SK-N-SH treated with all-trans-retinoic acid at 6 μM for 48 hours (cell line): ENCODE results near the gene OR2L13.

Experiments used
- BACH2 ChIP-seq: fragments of 250-450 bp; sonication (Bioruptor Pico); IDR thresholded peaks from 2 replicates; pipeline ENCODE4 v1.9.0; 2021; ENCODE audit warnings: mild to moderate bottlenecking, borderline replicate concordance
- OSR1 ChIP-seq: fragments of 250-450 bp; sonication (Bioruptor Pico); IDR thresholded peaks from 2 replicates; pipeline ENCODE4 v1.8.0; 2022; ENCODE audit warnings: moderate library complexity, mild to moderate bottlenecking, inconsistent platforms
- PPARA ChIP-seq: fragments of 250-450 bp; sonication (Bioruptor Pico); IDR thresholded peaks from 2 replicates; pipeline ENCODE4 v1.5.0; 2020; ENCODE audit warnings: mild to moderate bottlenecking, borderline replicate concordance
- SNAI2 ChIP-seq: fragments of 250-450 bp; sonication (Bioruptor Pico); IDR thresholded peaks from 2 replicates; pipeline ENCODE4 v1.5.0; 2020; ENCODE audit warnings: mild to moderate bottlenecking, moderate library complexity
- ZFP30 ChIP-seq: fragments of 450-650 bp; formaldehyde crosslinking; IDR thresholded peaks from 2 replicates; pipeline ENCODE4 v1.5.0; 2022; ENCODE audit warnings: mild to moderate bottlenecking, moderate library complexity
- ZNF70 ChIP-seq: fragments of 450-650 bp; formaldehyde crosslinking; IDR thresholded peaks from 2 replicates; pipeline ENCODE4 v1.5.0; 2020; ENCODE audit warnings: mild to moderate bottlenecking, moderate library complexity
- ZNF8 ChIP-seq: fragments of 450-650 bp; formaldehyde crosslinking; IDR thresholded peaks from 2 replicates; pipeline ENCODE4 v1.5.0; 2020; ENCODE audit warnings: mild to moderate bottlenecking, moderate library complexity
- TF ChIP-seq, protein P1 (sequence below): fragments of 250-450 bp; sonication (Bioruptor Pico); IDR thresholded peaks from 2 replicates; pipeline ENCODE4 v1.5.0; 2020; ENCODE audit warnings: mild to moderate bottlenecking, moderate library complexity
- TF ChIP-seq, protein P2 (sequence below): fragments of 250-450 bp; sonication (Bioruptor Pico); IDR thresholded peaks from 2 replicates; pipeline ENCODE4 v1.8.0; 2020; ENCODE audit warnings: mild to moderate bottlenecking, moderate library complexity, borderline replicate concordance
- TF ChIP-seq, protein P3 (sequence below): fragments of 250-450 bp; sonication (Bioruptor Pico); IDR thresholded peaks from 2 replicates; pipeline ENCODE4 v1.5.1; 2020; ENCODE audit warnings: low read depth, mild to moderate bottlenecking, moderate library complexity

DNA sequence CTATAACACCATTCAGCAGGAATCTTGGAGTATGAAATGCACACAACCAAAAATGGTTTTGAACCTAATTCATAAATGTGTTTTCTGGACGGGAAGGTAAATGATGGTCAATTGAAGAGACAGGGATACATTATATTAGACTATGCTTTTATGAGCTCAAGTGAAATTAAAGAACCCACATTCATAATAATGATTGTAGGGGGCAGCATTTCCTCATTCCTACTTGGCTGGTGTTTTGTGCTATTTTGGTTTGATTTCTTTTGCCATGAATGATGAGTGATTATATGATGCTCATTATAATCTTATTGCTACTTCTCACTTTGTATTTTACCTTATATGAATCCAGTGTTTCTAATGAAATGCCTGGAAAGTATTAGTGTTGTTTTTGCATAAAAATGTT lies 48.0 kb upstream of the OR2L13 start:
- TF ChIP-seq, protein P1, sequence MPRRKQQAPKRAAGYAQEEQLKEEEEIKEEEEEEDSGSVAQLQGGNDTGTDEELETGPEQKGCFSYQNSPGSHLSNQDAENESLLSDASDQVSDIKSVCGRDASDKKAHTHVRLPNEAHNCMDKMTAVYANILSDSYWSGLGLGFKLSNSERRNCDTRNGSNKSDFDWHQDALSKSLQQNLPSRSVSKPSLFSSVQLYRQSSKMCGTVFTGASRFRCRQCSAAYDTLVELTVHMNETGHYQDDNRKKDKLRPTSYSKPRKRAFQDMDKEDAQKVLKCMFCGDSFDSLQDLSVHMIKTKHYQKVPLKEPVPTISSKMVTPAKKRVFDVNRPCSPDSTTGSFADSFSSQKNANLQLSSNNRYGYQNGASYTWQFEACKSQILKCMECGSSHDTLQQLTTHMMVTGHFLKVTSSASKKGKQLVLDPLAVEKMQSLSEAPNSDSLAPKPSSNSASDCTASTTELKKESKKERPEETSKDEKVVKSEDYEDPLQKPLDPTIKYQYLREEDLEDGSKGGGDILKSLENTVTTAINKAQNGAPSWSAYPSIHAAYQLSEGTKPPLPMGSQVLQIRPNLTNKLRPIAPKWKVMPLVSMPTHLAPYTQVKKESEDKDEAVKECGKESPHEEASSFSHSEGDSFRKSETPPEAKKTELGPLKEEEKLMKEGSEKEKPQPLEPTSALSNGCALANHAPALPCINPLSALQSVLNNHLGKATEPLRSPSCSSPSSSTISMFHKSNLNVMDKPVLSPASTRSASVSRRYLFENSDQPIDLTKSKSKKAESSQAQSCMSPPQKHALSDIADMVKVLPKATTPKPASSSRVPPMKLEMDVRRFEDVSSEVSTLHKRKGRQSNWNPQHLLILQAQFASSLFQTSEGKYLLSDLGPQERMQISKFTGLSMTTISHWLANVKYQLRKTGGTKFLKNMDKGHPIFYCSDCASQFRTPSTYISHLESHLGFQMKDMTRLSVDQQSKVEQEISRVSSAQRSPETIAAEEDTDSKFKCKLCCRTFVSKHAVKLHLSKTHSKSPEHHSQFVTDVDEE (CRISPR knock-in tag), result no peak
- TF ChIP-seq SNAI2 (CRISPR knock-in tag), result no peak
- TF ChIP-seq ZNF8 (CRISPR knock-in tag), result no peak
- TF ChIP-seq BACH2 (CRISPR knock-in tag), result no peak
- TF ChIP-seq, protein P2, sequence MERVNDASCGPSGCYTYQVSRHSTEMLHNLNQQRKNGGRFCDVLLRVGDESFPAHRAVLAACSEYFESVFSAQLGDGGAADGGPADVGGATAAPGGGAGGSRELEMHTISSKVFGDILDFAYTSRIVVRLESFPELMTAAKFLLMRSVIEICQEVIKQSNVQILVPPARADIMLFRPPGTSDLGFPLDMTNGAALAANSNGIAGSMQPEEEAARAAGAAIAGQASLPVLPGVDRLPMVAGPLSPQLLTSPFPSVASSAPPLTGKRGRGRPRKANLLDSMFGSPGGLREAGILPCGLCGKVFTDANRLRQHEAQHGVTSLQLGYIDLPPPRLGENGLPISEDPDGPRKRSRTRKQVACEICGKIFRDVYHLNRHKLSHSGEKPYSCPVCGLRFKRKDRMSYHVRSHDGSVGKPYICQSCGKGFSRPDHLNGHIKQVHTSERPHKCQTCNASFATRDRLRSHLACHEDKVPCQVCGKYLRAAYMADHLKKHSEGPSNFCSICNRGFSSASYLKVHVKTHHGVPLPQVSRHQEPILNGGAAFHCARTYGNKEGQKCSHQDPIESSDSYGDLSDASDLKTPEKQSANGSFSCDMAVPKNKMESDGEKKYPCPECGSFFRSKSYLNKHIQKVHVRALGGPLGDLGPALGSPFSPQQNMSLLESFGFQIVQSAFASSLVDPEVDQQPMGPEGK (CRISPR knock-in tag), result no peak
- no peak for TF ChIP-seq ZFP30 (CRISPR knock-in tag)
- TF ChIP-seq OSR1, result no peak
- no peak for TF ChIP-seq PPARA (CRISPR knock-in tag)
- no peak for TF ChIP-seq ZNF70 (CRISPR knock-in tag)
- TF ChIP-seq, protein P3, sequence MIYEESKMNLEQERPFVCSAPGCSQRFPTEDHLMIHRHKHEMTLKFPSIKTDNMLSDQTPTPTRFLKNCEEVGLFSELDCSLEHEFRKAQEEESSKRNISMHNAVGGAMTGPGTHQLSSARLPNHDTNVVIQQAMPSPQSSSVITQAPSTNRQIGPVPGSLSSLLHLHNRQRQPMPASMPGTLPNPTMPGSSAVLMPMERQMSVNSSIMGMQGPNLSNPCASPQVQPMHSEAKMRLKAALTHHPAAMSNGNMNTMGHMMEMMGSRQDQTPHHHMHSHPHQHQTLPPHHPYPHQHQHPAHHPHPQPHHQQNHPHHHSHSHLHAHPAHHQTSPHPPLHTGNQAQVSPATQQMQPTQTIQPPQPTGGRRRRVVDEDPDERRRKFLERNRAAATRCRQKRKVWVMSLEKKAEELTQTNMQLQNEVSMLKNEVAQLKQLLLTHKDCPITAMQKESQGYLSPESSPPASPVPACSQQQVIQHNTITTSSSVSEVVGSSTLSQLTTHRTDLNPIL (CRISPR knock-in tag), result no peak
